WTC11 (cell line): Measurements from ENCODE around the gene FBRS.

Experiments
- HMGXB4 ChIP-seq: sonication (generic); formaldehyde crosslinking; IDR thresholded peaks from 2 replicates; pipeline ENCODE4 v1.8.1; 2023; ENCODE audit warnings: mild to moderate bottlenecking, moderate library complexity, missing genetic modification reagents
- NFYB ChIP-seq: sonication (generic); formaldehyde crosslinking; conservative IDR thresholded peaks from 2 replicates; pipeline ENCODE4 v1.8.0; 2022; ENCODE audit warnings: low read depth, missing genetic modification reagents

GRCh38 chr16:30715750-30716445, 57.7 kb downstream of the FBRS start:
- no peak for TF ChIP-seq NFYB (CRISPR knock-in tag)
- no peak for TF ChIP-seq HMGXB4 (CRISPR knock-in tag)
